IPS-15b (cell line): ENCODE data around the gene PAQR4.
A peak's percentile ranks its signal among the peaks of the same experiment; 100 is the strongest.

Experiments
- H3K27me3 ChIP-seq: one replicate; pipeline ENCODE4 v1.6.1; 2013; ENCODE audit warnings: low read length; ENCODE audit not compliant: control insufficient read depth, insufficient read depth
- H3K36me3 ChIP-seq: one replicate; pipeline ENCODE4 v1.6.1; 2013; ENCODE audit warnings: low read length; ENCODE audit not compliant: control insufficient read depth, insufficient read depth
- H3K4me1 ChIP-seq: one replicate; pipeline ENCODE4 v1.6.1; 2013; ENCODE audit warnings: mild to moderate bottlenecking, low read length; ENCODE audit not compliant: control insufficient read depth, insufficient read depth
- H3K4me3 ChIP-seq: one replicate; pipeline ENCODE4 v1.5.1; 2013; ENCODE audit warnings: low read depth, low read length
- H3K9ac ChIP-seq: one replicate; pipeline ENCODE4 v1.6.1; 2013; ENCODE audit warnings: low read depth, mild to moderate bottlenecking, low read length
- H3K9me3 ChIP-seq: one replicate; pipeline ENCODE4 v1.6.1; 2013; ENCODE audit warnings: mild to moderate bottlenecking, low read length; ENCODE audit not compliant: control insufficient read depth, insufficient read depth

Gene PAQR4

GRCh38 chr16:3004781-3005284 lies 35.7 kb downstream of the PAQR4 start:
- no peaks in the 10 kb centered on the region for H3K36me3 ChIP-seq
- H3K4me1 ChIP-seq = peaks cover 25% of the 10 kb centered on the region
- H3K27me3 ChIP-seq = no peaks in the 10 kb centered on the region
- H3K4me3 ChIP-seq = peak overlapping the region; percentile 64
- H3K9ac ChIP-seq = peak overlapping the region; percentile 65
- no peaks in the 10 kb centered on the region for H3K9me3 ChIP-seq

- Histone ChIP-seq H3K4me3 (peak overlapping the region; percentile 66), H3K9ac (peak overlapping the region; percentile 95), H3K27me3 (peaks cover 5% of the 10 kb centered on the region)
These were observed 38.2 kb downstream of the PAQR4 start for GRCh38 chr16:3007059-3007956.

DNA sequence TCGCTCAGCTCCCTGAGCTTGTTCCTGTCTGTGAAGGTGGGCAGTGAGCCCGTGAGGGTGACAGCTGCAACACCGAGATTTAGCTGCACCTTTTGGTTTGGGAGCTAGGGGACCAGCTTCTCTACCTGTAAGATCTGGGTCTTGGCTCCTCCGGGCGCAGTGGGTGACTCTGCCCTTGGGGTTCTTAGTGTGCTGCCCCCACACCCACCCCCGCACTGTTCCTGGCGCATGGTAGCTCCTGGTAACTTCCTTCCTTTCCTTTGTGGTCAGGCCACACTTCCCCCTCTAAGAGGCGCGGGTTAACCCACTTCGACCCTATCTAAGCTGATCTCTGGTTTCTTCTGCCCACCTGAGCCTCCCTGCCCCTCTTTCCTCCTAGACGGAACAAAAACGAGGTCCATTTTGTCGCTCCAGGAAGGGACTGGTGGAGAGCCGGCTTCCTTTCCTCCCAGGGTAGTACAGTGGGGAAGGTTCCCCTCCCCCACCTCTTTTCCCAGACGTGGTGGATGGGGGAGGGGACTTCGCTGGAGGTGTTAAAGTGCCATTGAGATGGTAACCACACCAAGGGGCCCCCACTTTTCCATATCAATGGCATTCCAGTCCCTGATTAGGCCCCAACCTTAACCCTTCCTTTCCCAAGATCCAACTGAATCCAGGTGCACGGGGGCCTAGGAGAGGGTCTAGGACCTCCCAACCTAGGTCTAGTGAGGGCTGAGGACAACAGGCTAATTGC lies 39.0 kb downstream of the PAQR4 start:
- Histone ChIP-seq H3K36me3 (no peaks in the 10 kb centered on the region), H3K4me1 (peaks cover 33% of the 10 kb centered on the region), H3K9ac (peak overlapping the region; percentile 95), H3K27me3 (peaks cover 5% of the 10 kb centered on the region), H3K9me3 (no peaks in the 10 kb centered on the region), H3K4me3 (peak overlapping the region; percentile 66)

More at GRCh38 chr16:3007059-3007956, 38.2 kb downstream of the PAQR4 start:
- no peaks in the 10 kb centered on the region for H3K36me3 ChIP-seq
- peaks cover 30% of the 10 kb centered on the region for H3K4me1 ChIP-seq
- no peaks in the 10 kb centered on the region for H3K9me3 ChIP-seq

DNA sequence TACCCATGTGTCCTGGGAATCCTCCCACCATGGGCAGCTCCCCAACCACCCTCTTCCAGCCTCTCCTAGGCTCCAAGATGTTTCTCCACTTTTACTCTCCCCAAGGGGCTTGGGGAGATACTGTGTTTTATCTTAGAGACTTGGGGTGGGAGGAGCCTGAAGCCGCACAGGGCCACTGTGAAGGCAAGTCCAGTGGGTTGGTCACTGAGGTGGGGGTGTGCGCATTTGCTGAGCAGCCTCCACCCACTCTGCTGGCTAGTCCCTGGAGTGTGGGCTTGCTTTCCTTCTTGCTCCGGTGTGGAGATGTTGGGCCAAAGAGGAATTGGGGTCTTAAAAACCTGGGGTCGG lies 39.5 kb downstream of the PAQR4 start:
- peaks cover 37% of the 10 kb centered on the region for H3K4me1 ChIP-seq

DNA sequence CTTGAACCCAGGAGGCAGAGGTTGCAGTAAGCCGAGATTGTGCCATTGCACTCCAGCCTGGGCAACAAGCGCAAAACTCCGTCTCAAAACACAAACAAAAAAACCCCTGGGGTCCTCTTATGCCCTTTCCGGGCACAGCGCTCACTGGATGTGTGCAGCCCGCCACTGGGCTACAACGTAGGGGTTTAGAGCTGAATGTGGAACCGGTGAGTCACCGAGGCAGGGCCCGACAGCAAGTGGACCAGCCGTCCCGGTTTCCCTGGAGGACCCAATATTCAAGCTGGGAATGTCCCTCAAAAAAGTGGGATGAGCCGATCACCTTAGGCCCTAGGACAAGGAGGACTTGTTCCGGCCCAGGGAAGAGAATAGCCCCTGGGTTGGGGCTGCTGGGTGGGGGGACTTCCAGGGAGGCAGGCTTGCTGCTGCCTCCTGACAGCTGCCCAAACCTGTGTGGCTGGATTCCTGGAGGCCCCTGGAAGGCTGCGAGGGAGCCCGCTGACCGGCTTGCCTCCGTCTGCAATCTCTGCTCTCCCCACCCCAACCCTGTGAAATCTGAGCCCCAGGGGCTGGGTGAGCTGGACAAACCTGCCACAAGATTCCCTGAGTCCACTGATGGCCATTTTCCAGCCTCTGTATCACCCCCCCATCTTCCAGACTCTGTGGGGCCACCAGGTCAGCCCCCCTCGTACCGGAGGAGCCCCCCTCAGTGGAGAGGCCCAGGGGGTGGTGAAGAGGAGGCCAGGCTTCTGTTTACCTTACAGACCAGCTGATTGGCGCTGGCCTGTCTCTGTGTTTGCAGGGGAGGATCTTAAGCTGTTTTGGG lies 40.6 kb downstream of the PAQR4 start:
- Histone ChIP-seq H3K4me1 (peaks cover 42% of the 10 kb centered on the region), H3K9me3 (no peaks in the 10 kb centered on the region), H3K36me3 (peaks cover 5% of the 10 kb centered on the region), H3K9ac (peak overlapping the region; percentile 60), H3K4me3 (peak overlapping the region; percentile 58), H3K27me3 (peaks cover 5% of the 10 kb centered on the region)

More for the DNA sequence above, 39.5 kb downstream of the PAQR4 start:
- Histone ChIP-seq H3K9me3 (no peaks in the 10 kb centered on the region), H3K36me3 (no peaks in the 10 kb centered on the region), H3K27me3 (peaks cover 5% of the 10 kb centered on the region), H3K9ac (peak overlapping the region; percentile 50), H3K4me3 (peak overlapping the region; percentile 50)

DNA sequence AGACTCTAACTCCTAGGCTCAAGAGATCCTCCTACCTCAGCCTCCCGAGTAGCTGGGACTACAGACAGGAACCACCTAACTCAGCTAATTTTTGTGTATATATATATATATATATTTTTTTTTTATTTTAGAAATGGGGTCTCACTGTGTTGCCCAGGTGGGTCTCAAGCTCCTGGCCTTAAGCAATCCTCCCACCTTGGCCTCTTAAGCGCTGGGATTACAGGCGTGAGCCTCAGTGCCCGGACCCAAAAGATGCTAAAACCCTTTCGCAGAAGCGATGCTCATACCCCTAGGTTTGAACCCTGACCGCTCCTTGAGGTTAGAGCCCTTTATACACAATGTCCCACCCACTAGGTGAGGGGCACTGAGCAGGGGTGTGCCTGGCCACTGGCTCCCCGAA lies 41.4 kb downstream of the PAQR4 start:
- Histone ChIP-seq H3K4me1 (peaks cover 42% of the 10 kb centered on the region), H3K27me3 (peaks cover 5% of the 10 kb centered on the region), H3K9ac (no peak overlapping the region), H3K9me3 (no peaks in the 10 kb centered on the region), H3K4me3 (peak overlapping the region; percentile 36), H3K36me3 (peaks cover 12% of the 10 kb centered on the region)

GRCh38 chr16:3012246-3012645 lies 43.1 kb downstream of the PAQR4 start:
- Histone ChIP-seq H3K9ac (no peak overlapping the region), H3K27me3 (peaks cover 5% of the 10 kb centered on the region), H3K4me1 (peaks cover 35% of the 10 kb centered on the region), H3K36me3 (peaks cover 20% of the 10 kb centered on the region), H3K9me3 (no peaks in the 10 kb centered on the region), H3K4me3 (peak overlapping the region; percentile 38)

GRCh38 chr16:3012828-3013420 lies 43.8 kb downstream of the PAQR4 start, which contains the start of gene CLDN9:
Gene CLDN9 (plus strand): TSS chr16:3012923. CDS start chr16:3013363, 440 bp downstream.
- H3K9me3 ChIP-seq = no peaks in the 10 kb centered on the region
- H3K4me3 ChIP-seq = peak within 1 kb of the TSS; percentile 38
- peak within 1 kb of the TSS; percentile 16 for H3K9ac ChIP-seq
- H3K27me3 ChIP-seq = peaks cover 5% of the 10 kb centered on the region
- peaks cover 20% of the 10 kb centered on the region for H3K36me3 ChIP-seq
- H3K4me1 ChIP-seq = peaks cover 28% of the 10 kb centered on the region

DNA sequence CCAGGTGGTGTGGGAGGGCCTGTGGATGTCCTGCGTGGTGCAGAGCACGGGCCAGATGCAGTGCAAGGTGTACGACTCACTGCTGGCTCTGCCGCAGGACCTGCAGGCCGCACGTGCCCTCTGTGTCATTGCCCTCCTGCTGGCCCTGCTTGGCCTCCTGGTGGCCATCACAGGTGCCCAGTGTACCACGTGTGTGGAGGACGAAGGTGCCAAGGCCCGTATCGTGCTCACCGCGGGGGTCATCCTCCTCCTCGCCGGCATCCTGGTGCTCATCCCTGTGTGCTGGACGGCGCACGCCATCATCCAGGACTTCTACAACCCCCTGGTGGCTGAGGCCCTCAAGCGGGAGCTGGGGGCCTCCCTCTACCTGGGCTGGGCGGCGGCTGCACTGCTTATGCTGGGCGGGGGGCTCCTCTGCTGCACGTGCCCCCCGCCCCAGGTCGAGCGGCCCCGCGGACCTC lies 44.4 kb downstream of the PAQR4 start:
- peaks cover 28% of the 10 kb centered on the region for H3K4me1 ChIP-seq
- peaks cover 5% of the 10 kb centered on the region for H3K27me3 ChIP-seq
- H3K4me3 ChIP-seq = peak overlapping the region; percentile 38
- H3K9me3 ChIP-seq = no peaks in the 10 kb centered on the region
- no peak overlapping the region for H3K9ac ChIP-seq
- H3K36me3 ChIP-seq = peaks cover 20% of the 10 kb centered on the region

- H3K9ac ChIP-seq = no peak overlapping the region
- H3K9me3 ChIP-seq = no peaks in the 10 kb centered on the region
- peaks cover 25% of the 10 kb centered on the region for H3K4me1 ChIP-seq
- peak overlapping the region; percentile 38 for H3K4me3 ChIP-seq
- peaks cover 20% of the 10 kb centered on the region for H3K36me3 ChIP-seq
- H3K27me3 ChIP-seq = peaks cover 5% of the 10 kb centered on the region
These were observed 45.0 kb downstream of the PAQR4 start for GRCh38 chr16:3013998-3014690.
